Tibial nerve (tissue), 3 donors: ENCODE measurements around the gene FEM1C.

Experiments used
- POLR2A ChIP-seq, 2 donors: fragments of 450-650 bp; IDR thresholded peaks; one replicate each; pipeline ENCODE4 v1.6.1; 2017; ENCODE audit warnings: antibody characterized with exemption in 2 of 2, mild to moderate bottlenecking in 2 of 2, moderate library complexity in 2 of 2
- TF ChIP-seq, protein P1 (sequence below), 5 experiments: fragments of 200-600 bp in 3 of 5; fragments of 450-650 bp in 2 of 5; sonication (generic) in 3 of 5; IDR thresholded peaks; one replicate each; pipeline ENCODE4 v1.5.1; 2016 to 2019; ENCODE audit warnings: antibody characterized with exemption in 5 of 5, mild to moderate bottlenecking in 3 of 5, moderate library complexity in 2 of 5

DNA sequence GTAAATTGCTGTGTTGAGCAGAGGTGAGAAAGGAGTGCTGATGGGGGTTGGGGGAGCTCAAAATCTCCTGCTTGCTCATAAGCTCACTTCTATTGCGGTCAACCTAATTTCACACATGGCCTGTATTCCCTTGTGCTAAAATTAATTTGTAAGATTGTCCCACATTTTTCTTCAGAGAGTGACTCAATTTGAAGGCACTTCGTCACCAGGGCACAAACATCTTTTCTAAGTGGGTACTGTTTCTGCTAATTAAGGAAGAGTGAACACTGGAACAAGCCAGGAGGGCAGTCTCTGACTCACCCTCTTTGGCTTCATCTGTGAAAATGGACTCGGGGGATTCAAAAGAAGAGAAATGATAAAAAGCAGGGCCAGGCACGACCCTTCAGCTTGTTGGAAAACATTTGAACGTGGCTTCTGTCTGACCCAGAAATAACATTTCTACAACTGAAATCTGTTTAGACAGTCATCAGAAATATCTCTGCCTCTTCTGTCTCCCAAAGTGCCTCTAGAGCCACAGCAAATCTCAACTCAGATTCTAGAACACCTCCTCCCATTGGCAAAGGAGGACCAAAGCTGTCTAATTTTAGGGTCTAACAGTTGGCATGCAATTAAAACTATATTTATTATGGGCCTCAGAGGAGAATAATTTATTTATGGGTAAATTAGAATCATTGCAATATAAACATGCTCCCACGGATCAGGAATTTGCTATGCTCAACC is 49.8 kb downstream of the FEM1C start:
- TF ChIP-seq, protein P1, sequence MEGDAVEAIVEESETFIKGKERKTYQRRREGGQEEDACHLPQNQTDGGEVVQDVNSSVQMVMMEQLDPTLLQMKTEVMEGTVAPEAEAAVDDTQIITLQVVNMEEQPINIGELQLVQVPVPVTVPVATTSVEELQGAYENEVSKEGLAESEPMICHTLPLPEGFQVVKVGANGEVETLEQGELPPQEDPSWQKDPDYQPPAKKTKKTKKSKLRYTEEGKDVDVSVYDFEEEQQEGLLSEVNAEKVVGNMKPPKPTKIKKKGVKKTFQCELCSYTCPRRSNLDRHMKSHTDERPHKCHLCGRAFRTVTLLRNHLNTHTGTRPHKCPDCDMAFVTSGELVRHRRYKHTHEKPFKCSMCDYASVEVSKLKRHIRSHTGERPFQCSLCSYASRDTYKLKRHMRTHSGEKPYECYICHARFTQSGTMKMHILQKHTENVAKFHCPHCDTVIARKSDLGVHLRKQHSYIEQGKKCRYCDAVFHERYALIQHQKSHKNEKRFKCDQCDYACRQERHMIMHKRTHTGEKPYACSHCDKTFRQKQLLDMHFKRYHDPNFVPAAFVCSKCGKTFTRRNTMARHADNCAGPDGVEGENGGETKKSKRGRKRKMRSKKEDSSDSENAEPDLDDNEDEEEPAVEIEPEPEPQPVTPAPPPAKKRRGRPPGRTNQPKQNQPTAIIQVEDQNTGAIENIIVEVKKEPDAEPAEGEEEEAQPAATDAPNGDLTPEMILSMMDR (IDR thresholded peaks at IDR 0.05): no peak
- TF ChIP-seq POLR2A (IDR thresholded peaks at IDR 0.05): no peak
